NCI-H146 treated with DMSO at 0.1 percent for 48 hours (cell line): Measurements from ENCODE around the gene MSRB1.
"Not testable (repeated sequence)": the region's sequence is repeated elsewhere in the genome, so short reads cannot be mapped to it uniquely, and the experiment has no call there.

Source experiments
- DNase-seq: peaks from one replicate; lab custom pipeline; 2025; ENCODE audit not compliant: unreplicated experiment; lab: John Stamatoyannopoulos, UW

MSRB1 gene

GRCh38 chr16:1941162-1942046 is 1.6 kb downstream of the MSRB1 start:
- DNase-seq = no peak

DNA sequence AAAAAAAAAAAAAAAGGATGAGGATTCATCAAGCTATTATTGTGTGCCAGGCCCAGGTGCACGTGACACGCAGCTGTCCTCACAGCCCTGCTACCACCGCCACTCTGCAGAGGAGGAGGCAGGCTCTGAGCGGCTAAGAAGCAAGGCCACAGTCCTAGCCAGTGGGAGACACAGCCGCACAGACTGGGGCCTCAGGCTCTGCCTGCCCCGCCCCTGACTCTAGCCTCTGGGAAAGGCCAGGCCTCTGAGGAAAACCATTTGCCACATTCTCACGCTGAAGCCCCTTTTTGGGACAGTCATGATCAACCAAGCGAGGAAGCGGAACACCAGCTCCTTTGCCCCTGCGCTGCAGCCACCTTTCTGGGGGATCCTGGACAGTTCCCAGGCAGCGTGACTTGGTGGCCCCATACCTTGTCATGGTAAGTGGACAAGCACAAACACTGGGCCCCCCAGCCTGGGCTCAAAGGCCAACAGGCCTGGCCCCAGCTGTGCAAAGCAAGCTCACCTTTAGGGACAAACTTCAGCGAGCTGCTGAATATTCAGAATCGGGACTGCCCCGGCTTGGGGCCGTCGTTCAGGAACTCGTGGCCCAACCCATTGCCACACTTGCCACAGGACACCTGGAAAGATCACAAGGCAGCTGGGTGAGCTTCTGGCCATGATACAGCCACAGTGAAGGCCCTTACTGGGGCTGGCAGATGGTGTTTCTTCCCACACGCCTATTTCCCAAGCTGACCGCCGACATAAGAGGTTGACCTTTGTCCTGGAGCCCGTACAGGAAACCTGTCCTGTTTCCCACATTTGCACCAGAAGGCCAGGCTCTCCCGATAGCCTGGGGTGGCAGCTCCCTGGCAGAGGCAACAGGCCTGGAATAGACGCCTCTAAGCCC is 2.5 kb downstream of the MSRB1 start:
- no peak for DNase-seq

DNA sequence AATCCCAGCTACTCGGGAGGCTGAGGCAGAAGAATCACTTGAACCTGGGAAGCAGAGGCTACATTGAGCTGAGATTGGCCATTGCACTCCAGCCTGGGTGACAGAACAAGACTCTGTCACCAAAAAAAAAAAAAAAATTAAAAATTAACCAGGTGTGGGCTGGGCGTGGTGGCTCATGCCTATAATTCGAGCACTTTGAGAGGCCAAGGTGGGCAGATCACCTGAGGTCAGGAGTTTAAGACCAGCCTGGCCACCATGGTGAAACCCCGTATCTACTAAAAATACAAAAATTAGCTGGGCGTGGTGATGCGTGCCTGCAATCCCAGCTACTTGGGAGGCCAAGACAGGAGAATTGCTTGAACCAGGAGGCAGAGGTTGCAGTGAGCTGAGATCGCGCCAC is 3.2 kb downstream of the MSRB1 start:
- not testable (repeated sequence) for DNase-seq

DNA sequence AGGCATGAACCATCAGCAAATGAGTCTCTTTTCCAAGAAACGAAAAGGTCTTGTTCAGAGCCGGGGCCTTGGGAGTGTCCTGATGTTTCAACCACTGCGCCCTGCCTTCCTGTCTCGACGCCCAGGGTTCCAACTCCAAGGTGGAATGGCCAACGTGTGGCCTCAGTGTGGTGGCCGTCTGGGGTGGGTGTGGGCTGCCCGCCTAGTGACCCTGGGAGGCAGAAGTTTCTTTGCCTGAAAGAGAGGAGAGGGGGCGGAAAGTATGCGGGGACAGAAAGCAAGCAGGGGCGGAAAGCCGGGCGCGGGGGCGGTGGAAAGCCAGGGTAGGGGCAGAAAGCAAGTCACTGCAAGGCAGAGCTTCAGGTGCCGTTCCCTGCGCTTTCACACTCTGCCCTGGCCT is 4.1 kb downstream of the MSRB1 start:
- DNase-seq = no peak

DNA sequence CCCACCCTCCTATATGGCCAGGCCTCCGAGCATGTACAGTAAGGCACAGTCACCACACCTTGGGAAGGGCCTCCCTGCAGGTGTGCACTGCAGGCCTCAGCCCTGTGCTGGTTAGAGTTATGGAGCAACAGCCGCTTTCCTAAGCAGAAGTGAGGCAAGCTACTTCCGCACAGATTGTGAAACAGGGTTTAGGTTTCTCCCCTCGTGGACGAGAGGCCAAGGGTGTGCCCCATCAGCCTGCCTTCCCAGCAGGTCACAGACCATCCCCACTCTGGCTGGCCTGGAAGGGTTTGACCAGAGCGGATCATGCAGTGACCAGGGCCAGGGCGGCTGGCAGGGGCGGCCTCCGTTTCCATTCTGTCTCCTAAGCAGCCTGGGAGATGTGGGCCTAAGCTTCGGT is 4.7 kb downstream of the MSRB1 start:
- no peak for DNase-seq

GRCh38 chr16:1936945-1937479 is 6.0 kb downstream of the MSRB1 start:
- no peak for DNase-seq

- no peak for DNase-seq
These were observed 9.8 kb downstream of the MSRB1 start for GRCh38 chr16:1933097-1933661.

- DNase-seq = no peak
These were observed 10.7 kb downstream of the MSRB1 start for GRCh38 chr16:1932050-1933028.

DNA sequence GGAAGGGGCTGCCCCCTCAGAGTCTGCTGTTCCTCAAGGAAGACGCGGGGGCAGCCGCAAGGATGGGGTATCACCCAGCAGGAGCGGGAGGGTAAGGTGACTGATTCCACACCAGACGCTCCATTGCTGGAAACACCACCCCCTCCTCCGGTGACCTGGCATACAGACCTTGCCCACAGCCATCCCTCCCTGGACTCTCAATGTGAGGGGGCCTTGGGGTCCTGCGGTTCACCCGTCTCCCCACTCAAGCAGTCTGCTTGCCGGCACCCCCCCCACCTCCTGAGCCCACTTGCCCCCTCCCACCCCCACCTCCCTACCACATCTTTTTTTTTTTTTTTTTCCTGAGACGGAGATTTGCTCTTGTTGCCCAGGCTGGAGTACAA is 12.7 kb downstream of the MSRB1 start:
- no peak for DNase-seq

GRCh38 chr16:1929578-1930337 is 13.2 kb downstream of the MSRB1 start:
- DNase-seq = peak; percentile 68

DNA sequence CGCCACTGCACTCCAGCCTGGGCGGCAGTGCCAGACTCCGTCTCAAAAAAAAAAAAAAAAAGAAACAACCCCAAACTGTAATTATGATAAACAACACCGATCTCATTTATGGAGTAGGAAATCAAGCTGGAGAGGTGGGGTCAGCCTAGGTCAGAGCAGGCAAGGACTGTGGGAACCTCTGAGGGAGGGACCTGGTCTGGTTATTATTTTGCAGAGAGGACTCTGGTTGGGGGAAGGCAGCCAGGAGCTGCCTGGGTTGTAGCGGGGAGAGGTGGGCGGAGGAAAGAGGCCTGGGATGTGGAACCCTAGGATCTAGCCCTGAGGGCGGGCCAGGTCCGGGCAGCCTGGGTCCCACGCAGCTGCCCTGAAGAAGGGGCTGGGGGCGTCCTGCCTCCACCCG is 13.9 kb downstream of the MSRB1 start:
- DNase-seq = peak; percentile 40

- DNase-seq = no peak
These were observed 16.7 kb downstream of the MSRB1 start for GRCh38 chr16:1926271-1926670.

GRCh38 chr16:1924095-1924494 is 18.9 kb downstream of the MSRB1 start:
- DNase-seq = no peak

GRCh38 chr16:1923299-1924034 is 19.5 kb downstream of the MSRB1 start:
- DNase-seq = peak; percentile 50

GRCh38 chr16:1922357-1922756 is 20.6 kb downstream of the MSRB1 start:
- DNase-seq = no peak

GRCh38 chr16:1920727-1921171 is 22.2 kb downstream of the MSRB1 start:
- peak; percentile 29 for DNase-seq

DNA sequence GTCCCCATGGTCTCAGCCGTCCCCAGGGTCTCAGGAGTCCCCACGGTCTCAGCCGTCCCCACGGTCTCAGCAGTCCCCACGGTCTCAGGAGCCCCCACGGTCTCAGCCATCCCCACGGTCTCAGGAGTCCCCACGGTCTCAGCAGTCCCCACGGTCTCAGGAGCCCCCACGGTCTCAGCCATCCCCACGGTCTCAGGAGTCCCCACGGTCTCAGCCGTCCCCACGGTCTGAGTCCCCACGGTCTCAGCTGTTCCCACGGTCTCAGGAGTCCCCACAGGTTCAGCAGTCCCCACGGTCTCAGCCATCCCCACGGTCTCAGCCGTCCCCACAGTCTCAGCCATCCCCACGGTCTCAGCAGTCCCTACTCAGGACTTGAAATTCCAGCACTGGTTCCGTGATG is 22.9 kb downstream of the MSRB1 start:
- not testable (repeated sequence) for DNase-seq

DNA sequence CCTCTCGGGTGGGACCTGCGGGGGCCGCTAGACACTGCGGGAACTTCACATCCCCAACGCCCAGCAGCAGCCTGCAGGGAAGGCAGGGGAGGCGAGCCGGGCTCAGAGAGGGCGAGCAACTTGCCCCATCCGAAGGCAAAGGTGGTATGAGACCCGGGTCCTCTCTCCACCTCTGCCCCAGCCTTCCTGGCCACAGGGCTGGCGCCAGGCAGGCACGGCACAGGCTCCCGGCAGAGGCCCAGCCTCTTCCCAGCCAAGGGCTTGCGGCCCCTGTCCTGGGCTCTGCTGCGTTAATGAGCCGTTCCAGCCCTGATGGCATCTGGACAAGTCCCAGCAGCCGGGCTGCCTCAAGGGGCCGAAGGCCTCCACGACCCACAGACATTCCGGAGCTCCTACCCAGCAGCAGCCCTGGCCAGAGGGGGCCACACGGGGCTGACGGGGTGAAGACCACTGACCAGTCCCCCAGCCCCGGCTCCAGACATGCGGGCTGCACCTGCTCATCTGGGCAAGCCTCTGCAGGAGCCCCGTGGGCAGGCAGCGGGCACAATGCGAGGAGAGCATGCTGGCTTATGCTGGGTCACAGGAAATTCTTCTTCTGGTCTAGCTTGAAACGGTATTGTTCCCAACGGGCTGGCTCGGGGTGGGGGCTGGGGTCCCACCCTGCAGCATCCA is 23.5 kb downstream of the MSRB1 start:
- no peak for DNase-seq
